ENCODE data around the gene ADAMTS9.

The ADAMTS9 gene

DNA sequence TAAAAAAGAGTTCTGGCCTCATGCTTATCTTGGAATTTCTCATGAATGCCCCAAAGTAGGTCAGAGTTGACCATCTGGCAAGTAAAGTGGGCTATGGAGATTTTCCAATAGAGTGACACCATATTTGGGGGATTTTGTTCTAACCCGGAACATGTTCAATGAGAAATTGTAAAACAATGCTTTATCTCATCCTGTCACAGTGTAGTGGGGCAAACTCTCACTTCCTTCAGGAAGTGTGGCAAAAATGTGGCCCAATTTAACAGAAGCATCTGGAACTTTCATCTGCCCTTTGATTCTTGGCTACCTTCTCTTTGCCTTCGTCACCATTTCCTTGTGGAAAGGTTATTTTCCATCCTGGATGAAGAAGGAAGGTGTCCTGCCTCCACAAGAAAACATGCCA is 70.8 kb downstream of the ADAMTS9 start:
- DNase-seq: no peak

DNA sequence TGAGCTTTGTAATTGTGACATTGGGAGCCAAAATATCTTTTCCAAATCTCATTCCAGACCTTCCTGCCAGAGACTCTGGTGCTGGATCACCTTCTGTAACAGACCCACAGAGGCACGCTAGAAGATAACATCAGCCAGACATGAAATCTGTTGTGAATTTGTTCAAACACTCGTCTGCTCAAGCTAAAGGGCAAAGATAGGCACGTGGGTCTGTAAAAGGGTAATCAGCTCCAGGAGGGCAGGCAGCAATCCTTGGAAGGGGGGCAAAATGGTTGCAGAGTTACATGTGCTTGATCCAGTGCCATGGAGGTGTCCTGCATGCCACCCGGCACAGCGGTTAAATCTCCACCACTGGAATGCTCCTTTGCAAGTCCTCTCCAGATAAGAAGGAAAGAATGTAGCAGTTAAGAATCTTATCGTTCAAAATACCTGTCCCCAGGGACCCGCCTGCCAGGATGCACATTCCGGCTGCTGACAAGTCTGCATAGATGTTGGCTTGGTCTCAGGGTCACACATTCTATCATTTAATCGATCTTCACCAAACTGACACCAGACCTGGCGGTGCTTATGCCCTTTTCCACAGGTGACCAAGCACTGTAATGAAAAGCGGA is 74.8 kb downstream of the ADAMTS9 start:
- no peak for DNase-seq

DNA sequence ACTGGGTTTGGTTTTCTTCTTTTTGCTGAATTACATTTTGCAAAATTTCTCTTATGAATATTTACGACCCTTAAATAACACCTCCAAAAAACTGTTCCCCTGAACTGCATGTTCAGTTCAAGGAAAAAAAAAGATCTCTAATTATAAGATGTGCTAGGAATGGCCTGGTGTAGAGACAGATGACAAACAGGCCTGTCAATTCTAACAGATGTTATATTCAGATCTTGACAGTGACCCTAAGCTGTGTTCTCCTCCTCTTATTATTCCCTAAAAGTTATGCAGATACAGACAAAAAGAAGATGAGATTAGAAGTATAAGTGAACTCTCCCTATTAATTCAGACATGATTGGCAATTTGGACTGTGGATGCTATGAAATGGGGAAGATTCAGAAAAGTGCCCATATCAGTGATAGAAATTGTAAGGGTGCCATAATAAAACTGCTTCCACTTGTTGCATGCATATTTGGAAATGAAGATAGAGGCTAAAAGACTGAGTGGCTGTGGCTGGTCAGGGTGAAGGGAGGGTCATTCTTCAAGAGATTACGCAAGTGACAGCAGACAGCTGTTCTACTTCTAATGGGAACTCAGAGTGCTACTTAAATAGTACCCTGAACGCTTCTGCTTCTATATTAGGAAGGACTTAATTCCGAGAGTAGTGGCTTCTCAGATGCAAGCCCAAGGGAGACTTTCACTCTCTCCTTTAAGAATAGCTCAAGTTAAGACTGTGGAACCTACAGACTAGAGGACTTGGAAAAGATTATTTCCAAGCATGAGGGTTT is 75.5 kb downstream of the ADAMTS9 start:
- DNase-seq: peak in 1 of 2 experiments; percentile 14

DNA sequence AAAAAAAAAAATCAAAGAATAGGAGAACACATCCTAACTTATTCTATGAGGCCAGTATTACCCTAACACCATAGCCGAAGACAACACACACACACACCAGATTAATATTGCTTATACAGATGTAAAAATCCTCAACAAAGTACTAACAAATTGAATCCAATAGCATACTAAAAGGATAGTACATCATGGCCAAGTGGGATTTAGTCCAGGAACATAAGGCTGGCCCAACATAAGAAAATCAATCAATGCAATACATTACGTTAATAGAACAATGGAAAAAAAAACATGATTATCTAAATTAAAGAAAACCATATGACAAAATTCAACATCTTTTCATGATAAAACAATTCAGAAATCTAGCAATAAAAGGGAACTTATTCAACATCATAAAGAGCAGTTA is 79.1 kb downstream of the ADAMTS9 start:
- DNase-seq: no peak

DNA sequence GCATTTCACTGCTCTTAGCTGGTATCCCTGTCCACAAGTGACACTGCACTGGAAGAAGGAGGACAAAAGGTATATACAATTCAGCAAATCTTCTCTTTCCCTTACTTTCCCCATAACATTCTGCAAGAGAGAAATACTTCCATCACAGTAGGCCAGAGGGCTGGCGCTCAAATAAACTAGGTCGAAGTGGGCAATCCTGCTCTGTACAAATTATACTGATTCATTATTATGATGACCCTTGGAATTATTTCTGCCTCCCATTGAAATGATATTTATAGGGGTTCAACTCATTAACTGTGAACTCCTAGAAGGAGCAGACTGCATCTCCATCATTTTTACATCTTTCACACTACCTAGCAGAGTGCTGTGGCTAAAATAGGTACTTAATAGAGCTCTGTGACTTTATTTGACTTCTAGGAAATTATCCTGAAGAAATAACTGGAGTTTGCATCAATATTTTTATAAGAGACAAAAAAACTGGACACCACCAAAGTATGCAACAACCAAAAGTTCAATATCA is 80.7 kb downstream of the ADAMTS9 start:
- DNase-seq: no peak

DNA sequence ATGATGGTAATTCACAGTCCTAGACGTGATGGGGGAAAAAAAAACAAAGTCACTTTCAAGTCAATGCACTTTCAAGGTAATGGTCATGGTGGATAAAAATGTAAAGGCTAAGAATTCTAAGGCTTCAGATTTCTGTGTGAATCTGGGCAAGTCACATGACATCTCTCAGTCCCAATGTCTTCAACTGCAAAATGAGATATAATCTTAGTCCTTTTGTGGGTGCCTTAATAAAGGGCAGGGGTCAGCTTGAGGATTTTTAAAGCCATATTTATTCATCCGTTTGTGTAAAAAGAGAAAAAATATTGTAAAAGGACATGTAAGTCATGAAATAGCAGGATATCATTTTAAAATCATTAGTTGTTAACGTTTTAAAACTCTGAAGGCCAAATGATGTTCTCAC is 83.5 kb downstream of the ADAMTS9 start:
- DNase-seq: no peak

DNA sequence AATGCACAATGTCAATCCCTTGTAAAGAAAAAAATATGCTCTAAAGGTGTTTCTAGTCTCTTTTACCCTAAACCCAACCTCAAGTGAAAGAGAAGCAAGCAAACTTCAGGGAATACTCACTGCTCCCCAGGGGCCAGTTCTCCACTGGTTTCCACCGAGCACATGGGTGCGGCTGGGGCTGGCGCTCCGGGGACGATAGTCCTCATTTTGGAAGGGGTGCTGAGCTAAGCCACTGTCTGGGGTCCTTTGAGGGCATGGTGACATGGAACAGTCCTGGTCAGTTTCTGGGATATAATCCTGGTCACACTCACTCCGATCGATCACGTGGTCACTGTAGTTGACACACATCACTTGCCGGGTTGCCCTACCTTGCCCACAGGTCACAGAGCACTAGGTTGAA is 86.0 kb downstream of the ADAMTS9 start:
- DNase-seq: no peak

DNA sequence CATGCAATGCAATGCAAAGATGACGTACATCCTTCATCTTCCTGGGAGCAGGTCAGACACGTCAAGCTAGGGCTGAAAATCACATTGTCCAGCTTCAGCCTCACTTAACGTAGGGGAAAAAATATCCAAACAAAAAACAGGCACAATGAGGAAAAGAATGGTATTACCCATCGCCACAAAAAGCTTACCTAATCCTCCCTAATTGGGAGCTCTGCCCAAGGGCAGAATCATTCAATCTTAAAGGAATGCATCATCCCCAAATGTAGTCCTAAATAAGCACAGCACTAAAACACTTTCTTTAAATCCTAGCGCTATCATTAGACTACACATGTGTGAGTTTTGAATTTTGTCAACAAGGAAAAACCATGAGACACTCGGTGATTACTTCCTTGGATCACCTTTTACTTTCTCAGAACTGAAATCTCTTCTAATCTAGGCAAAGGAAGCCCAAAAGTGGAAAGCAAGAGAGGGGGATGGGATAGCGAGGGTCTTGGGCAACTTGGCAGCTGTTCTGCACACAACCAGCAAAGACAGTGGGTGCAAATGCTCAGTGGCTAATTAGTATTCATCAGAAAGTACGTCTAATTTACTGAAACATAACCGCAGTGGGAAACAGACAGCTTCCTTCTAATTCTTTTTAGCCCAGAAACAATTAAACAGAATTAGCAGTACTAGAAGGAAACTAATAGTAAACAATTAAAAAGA is 87.4 kb downstream of the ADAMTS9 start:
- DNase-seq: no peak

DNA sequence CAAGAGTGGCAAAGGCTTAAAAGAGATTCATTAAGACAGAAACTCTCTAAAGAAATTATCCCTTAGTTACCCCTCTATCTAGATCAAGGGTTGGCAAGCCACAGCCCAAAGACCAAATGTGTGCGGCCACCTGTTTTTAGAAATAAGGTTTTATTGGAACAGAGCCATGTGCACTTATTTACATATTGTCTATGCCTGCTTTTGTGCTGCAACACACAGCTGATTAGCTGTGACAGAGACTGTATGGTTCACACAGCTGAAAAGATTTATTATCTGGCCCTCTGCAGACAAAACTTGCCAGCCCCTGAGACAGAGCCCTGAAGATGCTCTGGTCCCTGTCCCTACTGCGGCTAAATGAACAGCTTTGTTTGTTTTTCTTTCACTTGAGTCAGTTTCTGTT is 88.1 kb downstream of the ADAMTS9 start:
- DNase-seq: no peak

DNA sequence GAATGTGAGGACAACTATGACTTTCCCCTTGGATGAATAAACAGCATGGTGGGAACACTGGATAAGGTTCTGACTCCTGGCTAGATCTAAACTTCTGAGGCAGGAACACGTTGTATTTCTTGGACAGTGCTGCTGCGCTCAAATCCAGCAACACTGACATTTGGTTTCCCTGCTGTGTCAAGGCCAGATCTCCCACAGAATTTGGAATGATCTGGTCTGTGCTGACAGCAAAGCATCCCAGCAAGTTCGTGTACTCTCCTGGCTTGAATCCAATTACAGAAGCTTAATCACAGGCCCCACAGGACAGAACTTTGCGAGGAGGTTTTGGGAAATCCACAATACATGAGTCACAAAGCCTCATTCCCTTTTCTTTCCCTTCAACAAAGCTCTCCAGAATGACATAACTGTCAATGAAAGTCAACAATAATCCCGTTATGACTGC is 92.5 kb downstream of the ADAMTS9 start:
- no peak for DNase-seq

DNA sequence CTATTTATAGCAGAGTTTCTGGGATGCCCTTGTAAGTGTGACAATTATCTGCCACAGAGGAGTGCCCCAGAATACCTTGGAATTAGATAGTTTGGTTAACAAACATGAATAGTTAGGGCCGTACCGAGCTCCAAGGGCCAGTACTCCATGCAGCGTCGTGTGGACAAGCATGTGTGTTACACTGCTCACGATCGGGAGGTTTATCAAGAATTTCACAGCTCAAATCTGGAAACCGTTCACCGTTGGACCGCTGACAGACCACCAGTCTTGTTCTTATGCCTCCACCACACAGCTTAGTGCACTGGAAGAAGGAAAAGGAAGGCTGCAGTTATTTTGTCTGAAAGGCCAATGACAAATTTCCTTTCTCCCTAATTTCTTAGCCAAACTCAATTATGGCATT is 93.7 kb downstream of the ADAMTS9 start:
- DNase-seq: no peak

DNA sequence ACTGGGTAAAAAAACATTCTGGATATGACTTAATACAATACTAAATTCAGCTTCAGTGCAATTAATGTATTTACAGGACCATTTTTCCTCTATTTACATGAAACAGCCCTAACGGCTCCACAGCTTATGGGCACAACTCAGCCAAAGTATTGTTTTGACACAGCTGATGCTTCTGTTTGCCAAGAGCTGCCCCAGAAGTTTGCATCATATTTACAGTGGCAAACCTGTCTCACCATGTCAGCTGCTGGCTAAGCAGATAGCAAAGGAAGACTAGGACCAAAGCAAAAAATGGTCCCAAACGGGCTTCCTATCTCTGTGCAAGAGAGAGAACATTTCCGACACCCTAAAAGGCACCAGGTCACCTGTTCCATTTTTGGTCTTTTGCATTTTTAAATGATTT is 94.5 kb downstream of the ADAMTS9 start:
- no peak for DNase-seq

DNA sequence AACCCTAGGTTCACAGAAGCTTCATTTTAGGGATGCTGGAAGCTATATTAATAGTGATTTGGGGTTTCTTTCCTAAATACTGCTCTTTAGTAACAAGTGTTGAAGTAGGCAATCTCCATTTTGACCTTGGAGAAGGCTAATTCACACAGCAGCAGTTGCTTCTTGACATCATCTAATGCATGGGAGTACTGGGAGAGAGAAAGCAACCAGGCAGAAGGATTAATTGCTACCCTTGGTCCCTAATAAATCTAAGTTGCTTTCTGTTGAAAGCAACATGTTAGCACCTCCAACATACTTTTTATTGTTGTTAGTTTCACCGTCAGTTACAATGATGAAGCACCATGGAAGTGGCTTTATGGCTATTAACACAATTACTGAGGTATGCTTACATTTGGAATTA is 96.2 kb downstream of the ADAMTS9 start:
- no peak for DNase-seq

DNA sequence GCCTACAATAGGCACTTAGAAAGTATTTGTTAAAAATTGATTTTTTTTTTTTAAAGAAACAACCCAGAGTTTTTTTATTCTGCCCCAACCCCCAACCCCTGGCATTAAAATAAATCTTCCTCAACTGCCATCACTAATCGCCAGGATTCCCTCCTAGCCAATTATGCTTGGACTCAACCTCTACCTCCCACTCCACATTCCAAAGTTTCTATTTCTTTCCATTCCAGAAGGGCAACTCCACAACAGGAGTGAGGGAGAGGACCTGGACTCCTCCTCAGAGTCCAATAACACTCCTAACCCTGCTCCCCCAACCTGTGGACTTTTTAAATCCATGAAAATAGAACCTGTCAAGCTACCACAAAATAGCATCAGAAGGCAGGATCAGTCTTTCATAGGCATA is 99.4 kb downstream of the ADAMTS9 start:
- DNase-seq: no peak

DNA sequence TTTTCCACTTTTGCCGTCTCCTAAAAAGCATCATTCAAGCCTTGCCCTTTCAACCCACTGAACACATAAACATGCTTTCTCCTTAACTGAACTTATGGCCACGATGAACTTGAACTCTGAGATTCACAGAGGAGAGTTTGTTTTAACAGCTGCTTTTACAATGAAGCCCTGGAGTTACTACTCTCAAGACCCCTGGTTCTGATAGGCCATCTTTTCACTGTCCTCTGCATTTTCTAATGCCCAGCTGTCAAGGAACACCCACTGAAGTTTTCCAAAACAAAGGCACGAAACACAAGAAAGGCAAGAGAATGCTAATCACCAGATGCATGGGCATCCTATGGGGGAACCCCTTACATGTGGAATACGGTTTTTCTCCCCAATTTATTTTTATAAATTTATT is 100.8 kb downstream of the ADAMTS9 start:
- DNase-seq: no peak

DNA sequence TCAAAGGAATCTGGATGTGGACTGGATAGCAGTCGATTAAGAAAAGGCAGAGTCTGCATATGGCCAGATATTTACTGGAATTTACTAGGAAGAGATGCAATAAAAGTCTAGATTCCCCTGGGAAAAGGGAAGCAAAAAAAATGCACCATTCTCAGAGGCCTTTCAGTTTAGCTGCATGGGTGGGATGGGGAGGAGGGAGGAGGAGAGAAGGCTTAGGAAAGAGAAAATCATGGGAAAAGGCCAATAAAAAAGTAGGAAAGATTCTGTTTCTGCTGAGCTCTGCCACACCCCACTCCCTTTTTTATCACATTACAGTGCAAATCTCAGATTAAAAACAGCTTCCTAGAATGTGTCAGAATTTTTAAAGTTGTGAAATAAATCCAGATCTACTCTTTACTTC is 103.6 kb downstream of the ADAMTS9 start:
- DNase-seq: no peak

DNA sequence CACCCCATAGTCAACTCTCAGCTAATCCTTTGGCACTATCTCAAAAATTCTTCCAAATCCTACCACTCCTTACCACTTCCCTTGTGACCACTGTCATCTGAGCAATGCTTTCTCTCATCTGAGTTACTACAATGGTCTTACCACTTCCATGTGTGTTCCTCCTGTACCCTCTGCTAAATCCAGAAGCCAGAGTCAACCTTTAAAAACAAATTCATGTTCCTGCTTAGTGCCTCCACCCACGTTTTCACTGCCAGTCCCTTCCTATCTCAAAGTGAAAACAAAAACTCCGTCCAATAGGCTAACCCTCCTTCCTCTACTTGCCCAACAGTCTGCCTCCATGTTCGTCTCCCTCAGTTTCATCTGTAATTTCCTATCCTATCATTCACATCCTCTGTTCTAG is 109.0 kb downstream of the ADAMTS9 start:
- DNase-seq: no peak

DNA sequence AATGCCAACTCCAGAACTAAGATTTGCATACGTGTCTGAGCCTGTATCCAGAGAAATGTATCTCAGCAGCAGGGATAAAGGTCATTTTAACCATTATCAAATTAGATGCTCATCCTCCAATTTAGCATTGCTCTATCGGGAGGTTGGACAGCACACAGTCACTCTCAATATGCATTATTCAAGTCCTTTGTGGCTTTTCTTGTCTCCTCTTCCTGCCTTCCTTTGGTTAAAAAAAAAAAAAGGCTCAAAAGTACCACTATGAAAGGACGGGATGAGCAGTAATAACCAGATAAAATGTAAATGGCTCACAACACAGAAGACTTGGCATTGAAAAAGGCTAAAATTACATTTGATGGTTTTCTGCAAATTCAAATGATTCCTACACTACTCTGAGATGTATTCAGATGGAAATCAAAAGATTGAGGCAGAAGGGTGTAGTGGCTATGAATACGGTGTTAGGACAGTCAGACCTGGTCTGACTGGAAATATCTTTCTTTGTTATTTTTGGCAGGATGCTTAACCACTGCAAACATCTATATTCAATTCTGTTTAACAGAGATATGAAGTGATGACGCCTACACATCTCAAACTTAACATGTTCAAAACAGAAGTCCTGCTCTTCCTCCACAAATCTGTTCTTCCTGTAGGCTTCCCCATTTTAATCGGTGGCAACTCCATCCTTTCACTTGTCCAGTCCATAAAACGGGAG is 109.6 kb downstream of the ADAMTS9 start:
- DNase-seq: no peak

DNA sequence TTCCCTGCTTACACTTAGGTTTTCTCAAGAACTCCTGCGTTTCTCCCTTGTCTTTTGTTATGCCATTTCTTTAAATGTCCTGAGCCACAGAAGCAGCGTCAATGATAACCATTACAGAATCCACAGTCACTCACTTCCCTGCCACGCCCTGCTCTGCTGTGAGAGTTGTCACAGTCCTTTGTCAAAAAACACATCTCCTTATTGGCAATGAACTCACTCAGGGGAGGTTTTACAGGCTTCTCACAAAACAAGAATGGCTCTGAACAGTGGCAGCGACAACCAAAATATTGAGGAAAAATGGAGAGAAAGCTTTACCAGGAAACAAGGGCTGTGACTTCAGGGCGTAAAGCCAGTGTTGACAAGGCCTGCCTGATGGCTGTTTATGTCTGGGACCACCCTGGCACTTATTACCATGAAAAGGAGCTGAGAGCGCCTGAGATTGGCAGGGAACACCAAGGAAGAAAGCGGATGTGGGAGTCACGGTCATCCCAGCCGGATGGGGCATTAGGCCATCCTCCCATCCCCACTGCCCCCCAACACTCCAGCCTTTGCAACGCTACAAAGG is 111.5 kb downstream of the ADAMTS9 start:
- DNase-seq: no peak

DNA sequence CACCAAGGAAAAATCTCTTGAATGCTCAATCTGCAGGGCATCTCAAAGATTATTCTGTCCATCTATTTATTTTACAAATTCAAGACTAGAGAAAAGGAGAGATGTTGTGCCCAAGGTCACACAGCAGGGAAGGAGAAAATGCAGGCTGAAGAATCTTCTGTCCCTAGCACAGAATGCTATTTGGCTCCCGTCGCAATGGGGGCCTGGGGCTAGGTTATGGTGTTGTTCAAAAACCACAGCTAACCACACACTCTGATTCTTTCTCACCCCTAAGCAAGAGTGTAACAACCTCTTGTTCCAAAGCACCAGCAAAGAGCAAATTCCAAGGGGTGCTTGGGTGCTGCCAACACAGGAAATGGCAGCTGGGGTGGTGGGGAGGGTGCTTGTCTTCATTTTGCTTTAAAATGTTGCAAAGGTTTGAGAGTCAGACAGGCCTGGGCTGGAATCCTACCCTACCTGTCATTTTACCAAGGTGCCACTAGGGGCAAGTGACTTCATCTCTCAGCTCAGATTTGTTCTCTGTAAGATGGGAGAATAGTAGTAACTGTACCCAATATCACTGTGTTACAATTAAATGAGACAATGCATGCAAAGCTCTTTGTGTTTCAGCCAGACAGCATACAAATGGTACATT is 112.5 kb downstream of the ADAMTS9 start:
- DNase-seq: peak in 1 of 2 experiments; percentile 10

DNA sequence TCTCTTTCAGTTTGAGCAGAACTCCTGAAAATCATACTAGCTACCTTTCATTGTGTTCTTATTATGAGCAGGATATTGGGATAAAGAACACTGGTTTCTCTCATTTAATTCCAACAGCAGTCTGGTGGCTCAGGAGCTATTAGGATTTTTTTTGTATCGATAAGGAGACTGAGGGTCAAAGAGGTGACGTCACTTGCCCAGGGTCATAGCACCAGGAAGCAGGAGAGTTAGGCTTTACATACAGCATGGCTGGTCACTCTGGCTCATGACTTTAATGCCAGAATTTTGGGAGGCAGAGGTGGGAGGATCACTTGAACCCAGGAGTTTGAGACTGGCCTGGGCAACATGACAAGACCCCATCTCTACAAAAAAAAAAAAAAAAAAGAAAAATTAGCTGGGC is 113.6 kb downstream of the ADAMTS9 start:
- no peak for DNase-seq

DNA sequence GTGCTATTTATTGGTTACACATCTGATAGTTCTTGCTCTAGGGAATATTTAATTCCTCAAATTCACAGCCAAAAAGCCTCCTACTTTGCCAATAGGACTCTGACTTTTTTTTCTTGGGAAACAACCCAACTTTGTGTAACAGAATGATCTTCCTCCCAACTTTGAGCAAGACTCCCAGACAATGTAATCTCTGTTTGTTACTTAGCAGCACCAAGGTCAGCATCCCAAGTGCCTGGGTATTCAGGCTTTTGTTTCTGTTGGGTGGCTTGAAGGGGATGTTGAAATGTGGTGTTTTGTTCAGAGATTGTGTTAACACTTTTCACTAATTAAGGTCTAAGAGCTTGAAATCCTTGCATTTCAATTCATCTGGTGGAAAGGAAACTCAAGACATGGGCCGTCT is 115.8 kb downstream of the ADAMTS9 start:
- DNase-seq: no peak
